COLO829 (cell line): ENCODE data around the gene VAMP7.
"Not testable (repeated sequence)": the region's sequence is repeated elsewhere in the genome, so short reads cannot be mapped to it uniquely, and the experiment has no call there.

Experiments
- DNase-seq: peaks from one replicate; pipeline ENCODE4 v3.0.0; 2012; ENCODE audit warnings: low spot score

The VAMP7 gene

DNA sequence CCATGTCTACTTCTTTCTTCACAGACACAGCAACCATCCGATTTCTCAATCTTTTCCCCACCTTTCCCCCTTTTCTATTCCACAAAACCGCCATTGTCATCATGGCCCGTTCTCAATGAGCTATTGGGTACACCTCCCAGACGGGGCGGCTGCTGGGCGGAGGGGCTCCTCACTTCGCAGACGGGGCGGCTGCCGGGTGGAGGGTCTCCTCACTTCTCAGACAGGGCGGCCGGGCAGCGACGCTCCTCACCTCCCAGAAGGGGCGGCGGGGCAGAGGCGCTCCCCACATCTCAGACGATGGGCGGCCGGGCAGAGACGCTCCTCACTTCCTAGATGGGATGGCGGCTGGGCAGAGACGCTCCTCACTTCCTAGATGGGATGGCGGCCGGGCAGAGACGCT, 26.5 kb downstream of the VAMP7 start:
- not testable (repeated sequence) for DNase-seq

DNA sequence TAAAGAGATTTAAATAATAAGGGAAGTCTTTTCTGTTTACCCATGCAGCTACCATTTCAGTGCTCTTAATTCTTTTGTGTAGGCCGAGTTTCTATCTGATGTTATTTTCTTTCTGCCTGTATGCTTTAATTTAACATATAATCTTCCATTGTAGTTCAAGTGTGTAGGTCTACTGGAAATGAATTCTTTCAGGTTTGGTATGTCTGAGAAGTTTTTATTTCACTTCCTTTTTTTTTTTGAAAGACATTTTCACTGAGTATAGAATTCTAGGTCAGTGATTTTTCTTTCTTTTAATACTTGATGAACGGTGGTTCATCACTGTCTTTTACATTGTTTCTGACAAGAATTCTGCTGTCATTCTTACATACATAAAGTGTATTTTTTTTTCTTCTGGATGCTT, 42.1 kb downstream of the VAMP7 start:
- DNase-seq, result no peak

DNA sequence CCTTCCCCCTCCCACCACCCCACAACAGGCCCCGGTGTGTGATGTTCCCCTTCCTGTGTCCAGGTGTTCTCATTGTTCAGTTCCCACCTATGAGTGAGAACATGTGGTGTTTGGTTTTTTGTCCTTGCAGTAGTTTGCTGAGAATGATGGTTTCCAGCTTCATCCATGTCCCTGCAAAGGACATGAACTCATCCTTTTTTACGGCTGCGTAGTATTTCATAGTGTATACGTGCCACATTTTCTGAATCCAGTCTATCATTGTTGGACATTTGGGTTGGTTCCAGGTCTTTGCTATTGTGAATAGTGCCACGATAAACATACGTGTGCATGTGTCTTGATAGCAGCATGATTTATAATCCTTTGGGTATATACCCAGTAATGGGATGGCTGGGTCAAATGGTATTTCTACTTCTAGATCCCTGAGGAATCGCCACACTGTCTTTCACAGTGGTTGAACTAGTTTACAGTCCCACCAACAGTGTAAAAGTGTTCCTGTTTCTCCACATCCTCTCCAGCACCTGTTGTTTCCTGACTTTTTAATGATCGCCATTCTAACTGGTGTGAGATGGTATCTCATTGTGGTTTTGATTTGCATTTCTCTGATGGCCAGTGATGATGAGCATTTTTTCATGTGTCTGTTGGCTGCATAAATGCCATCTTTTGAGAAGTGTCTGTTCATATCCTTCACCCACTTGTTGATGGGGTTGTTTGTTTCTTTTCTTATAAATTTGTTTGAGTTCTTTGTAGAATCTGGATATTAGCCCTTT, 49.9 kb downstream of the VAMP7 start:
- not testable (repeated sequence) for DNase-seq

DNA sequence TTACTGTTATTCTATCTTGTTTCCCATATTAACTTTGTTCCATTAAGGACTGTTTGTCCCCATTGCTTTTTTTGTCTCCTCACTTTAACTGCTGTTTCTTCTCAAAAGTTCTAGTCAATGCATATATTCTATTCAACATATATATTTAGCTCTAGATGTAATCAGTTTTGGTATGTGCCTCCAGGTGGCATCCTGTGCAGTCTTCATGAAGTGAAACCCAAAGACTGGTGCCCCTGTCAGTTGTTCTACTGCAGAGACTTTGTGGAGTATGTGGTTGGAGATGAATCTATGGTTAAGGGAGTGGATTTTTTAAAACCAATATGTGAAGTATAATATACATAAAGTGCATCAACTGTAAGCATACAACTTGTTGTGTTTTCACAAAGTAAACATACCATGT, 57.0 kb downstream of the VAMP7 start:
- no peak for DNase-seq

DNA sequence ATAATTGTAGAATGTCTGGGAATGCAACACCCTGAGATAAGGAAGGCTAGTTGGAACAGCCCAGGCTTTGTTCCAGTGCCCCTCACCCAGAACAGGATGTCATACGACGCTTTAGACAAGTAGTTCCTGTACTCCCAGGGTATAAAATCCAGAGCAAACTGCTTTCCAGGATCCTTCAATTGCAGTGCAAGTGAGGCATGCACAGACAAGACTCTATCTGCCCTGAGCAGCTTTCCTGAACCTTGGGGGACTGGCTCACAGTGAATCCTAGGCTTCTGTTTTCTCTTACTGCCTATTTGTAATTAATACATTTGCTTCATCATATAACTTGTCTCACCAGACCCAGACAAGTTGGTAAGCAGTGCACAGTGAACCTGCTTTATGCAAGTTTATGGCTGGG, 68.0 kb downstream of the VAMP7 start:
- peak; percentile 28 for DNase-seq

DNA sequence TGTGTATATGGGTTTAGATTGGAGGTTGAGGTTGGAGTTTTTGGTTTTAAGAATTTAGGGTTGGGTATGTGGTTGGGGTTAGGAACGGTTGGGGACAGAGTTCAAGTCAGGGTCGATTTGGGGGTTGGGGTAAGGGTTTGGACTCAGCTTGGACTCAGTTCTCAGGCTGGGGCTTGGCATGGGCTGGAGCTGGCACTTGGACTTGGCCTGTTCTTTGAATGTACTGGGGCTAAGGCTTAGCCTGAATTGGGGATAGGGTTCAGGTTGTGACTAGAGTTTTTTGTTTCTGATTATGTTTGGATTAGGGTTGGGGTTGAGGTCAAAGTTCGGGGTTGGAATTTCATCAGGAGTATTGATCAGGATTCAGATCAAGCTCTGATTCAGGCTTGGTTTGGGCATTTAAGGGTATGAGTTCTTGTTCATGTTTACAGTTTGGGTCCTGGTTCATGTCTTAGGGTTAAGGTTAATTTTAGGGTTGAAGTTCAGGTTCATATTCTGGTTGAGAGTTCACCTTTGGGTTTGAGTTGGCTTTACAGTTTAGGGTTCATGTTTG, 70.2 kb downstream of the VAMP7 start:
- no peak for DNase-seq

DNA sequence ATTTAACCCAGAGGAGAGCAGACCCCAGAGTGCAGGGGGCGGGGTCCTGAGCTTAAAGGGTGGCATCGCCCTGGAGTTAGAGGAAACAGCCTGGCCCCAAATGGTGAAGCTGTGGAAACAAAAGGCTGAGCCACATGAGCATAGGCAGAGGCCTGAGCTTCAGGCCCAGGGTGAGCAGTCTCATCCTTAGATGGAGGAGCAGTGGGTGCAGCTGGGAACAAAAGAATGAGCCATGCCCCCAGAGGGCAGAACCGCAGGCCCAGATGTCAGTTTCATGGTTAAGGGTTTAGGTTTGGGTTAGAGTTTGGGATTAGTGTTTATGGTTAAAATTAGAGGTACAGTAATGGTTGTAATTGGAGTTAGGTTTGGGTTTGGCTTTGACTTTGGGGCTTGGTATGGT, 71.9 kb downstream of the VAMP7 start:
- no peak for DNase-seq

DNA sequence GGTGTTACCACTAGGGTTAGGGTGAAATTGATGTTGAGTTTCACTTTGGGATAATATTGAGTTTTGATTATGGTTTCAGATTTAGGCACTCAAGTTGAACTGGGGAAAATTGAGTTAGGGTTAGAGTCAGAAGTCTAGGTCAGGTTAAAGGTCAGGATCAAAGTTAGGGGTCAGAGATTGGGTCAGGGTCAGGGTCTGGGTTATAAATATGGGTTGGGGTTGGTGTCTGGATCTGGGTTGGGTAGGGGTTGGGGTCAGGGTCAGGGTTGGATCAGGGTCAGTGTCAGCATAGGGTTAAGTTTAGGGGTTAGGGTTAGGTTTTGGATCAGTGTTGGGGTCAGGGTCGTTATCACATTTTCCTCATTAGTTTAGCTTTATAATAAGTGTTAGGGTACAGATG, 73.6 kb downstream of the VAMP7 start:
- DNase-seq, result no peak

DNA sequence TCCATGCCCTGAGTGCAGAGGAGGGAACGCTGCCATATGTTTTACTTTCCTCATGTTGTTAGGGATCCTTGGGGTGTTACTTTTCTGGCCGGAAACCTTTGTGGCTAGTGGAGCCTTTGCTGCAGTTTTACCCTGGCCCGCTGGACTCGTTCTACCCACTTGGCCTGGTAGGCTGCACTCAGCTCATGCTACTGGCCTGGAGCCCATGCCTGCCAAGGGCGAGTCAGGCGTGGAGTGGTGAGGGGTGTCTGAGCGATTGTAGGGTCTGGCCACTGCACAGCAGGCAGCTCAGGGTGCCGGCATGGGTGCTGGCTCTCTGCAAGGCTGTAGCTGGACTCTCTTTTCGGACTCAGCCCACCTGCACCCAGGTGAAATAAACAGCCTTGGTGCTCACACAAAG, 75.0 kb downstream of the VAMP7 start:
- no peak for DNase-seq

DNA sequence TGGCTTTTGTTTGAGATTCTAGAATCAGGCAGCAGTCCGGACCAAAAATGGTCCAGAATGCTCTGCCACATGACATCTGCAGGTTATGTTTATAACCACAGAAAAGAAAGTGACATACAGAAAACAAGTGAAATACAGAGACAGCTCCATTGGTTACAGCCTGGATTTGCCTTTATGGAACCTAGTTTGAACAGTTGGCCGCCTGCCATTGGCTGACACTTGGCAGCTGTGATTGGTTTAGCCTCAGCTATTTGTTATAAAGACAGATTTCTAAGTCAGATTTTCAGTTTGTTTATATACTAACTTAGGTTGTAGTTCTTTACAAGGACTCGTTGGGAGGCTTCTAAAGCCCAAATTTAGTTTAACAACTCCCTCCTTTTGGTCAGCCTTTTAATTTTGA, 75.5 kb downstream of the VAMP7 start:
- no peak for DNase-seq

DNA sequence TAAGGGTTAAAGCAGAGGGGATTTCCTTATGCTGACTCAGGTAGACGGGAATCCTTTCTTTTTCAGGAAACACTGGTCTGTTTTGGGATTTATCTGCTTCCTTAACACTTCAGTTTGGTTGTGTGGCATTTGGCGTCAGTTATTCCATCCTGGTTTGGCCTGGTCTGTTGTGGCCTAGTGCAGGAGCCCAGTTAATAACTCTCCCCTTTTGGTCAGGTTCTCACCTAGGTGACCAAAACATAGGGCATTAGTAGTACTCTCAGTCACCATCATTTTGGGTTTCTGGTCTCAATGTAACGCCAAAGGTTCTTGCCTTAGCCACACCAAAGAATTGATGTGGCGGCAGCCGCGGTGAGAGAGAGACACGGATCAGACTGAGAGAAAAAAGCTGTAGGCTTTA, 76.7 kb downstream of the VAMP7 start:
- DNase-seq, result no peak

DNA sequence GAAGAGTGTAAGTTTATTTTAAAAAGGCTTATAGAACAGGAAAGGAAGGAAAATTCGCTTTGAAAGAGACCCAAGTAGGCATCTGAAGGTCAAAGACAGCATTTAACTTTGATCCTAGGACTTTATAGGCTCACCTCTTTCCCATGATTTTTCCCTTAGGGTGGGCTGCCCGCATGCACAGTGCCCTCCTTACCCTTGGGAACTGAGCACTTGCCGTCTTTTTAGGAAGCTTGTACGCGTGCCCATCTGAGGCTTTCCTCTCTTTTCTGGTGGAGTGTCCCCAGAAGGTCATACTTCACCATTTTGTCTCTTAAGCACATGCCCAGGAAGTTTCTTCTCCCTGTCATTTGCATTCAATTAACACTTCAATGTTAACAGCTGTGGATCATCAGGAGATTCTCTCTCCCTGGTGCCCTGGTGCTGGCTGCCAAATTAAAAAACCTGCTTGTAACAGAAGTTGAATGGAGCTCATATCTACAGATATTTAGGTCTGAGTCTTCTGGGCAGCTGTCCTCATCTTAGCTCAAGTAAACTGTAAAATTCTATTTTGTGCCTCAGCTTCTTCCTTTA, 78.0 kb downstream of the VAMP7 start:
- no peak for DNase-seq

DNA sequence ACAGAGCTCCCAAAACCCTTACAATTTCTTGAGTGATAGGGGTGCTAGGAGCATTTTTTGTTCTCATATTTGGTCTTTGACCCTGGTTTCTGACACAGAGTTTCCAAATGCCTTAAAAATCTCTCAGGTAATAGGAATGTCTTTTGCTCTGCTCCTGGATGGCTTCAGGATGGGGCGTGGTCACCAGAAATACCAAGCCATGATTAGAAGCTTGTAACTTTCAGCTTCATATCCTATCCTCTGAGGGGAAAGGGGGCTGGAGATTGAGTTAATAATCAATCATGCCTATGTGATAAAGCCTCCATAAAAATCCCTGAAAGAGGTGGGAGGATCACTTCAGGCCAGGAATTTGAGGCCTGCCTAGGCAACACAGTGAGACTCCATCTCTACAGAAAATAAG, 81.8 kb downstream of the VAMP7 start:
- DNase-seq, result no peak

DNA sequence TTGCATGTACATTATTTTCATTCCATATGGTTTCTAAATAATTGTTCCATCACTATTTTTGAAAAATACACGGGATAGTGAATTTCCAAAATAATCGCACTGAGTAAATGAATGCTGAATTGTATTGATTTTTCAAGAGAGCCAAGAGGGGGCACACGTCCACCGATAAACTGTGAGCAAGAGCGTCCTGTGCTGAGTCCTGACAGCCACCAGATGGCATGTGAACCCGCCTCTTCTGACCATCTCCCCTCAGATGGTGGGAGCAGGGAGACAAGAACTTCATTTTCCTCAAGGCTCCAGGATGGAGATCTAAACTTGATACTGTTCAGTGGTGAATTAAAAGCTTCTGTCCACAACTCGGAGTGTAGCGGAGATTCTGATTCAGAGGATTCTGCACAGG, 85.7 kb downstream of the VAMP7 start:
- DNase-seq, result peak; percentile 16

DNA sequence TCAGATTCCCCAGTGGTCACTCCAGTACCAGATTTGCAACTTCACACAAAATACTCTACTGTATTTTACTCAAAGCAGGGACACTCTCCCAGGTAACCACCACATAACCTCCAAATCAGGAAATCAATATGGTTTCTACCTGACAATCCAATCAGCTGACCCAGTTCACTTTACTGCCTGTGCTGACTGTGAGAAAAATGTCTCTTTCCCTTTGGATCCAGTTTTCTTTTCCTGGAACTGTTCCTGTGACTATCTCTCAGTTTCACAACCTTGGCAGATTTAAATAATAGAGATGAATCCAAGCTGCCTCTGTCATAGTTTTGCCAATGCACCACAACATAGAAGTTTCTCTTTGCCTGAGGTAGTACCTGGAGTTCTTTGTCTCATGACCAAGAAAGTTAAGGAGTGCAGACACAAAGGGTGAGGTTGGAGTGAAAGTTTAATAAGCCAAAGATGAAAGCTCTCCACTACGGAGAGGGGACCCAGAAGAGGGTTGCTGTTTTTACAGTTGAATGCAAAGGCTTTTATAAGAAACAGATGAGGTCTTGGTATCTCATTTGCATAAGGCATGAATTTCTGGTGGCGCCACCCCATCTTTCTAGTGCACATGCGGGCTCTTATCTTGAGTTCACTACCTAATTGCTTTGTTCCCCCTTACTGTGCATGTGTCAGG, 86.6 kb downstream of the VAMP7 start:
- DNase-seq, result no peak

DNA sequence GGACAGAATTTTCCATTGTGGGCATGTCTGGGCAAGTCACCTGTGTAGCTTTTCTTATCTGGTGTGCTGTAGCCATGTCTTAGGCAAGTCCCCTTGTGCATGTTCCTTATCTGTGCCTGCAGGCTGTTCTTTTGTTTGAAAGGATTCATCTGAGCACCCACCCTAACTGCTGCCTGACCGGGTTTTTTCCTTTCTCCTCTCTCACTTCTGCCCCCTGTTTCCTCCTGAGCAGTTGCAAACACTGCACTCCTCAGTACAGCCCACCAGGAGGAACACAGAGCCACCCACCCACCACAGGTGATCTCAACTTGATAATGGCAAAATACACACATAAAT, 87.1 kb downstream of the VAMP7 start:
- no peak for DNase-seq

DNA sequence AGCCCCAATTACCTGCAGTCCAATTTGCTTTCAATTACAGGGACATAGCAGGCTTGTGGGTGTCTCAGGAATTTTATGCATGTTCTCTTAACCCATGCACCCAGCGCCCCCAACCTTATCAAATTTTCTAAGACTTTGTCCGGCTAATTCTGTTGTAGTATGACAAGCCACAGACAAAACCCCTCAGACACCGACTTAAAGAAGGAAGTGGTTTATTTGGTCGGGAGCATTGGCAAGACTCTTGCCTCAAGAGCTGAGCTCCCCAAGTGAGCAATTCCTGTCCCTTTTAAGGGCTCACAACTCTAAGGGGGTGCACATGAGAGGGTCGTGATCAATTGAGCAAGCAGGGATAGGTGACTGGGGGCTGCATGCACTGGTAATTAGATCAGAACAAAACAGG, 87.6 kb downstream of the VAMP7 start:
- no peak for DNase-seq

DNA sequence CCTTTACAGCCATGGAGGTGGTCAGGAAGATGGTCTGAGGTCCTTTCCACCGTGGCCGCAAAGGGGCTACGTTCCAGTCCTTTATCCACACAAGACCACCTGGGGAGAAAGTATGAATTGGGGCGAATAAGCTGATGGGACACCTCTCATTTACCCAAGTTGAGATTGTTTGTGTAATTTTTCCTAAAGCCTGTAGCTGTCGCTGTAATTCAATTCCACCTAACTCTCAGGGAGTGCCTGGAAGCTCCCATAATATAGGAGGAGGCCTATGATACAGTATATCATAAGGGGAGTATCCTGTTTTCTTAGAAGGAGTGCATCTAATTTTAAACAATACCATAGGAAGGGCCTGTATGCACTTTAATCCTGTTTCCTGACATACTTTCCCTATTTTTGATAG, 90.5 kb downstream of the VAMP7 start:
- DNase-seq, result not testable (repeated sequence)

DNA sequence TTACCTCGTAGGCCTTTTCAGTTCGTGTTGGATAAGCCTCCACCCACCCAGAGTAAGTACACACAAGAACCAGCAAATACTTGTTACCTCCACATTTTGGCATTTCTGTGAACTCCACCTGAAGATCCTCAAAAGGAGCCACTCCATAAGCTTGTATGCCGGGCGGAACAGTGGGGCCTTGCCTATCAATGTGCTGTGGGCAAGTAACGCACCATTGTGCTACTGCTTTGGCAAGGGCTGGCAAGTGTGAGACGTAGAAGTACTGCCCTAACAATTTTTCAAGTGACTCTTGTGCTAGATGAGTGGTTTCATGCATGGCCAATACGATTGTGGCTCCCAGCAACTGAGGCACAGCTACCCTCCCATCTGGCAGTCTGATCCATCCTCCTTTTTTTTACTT, 91.1 kb downstream of the VAMP7 start:
- not testable (repeated sequence) for DNase-seq

DNA sequence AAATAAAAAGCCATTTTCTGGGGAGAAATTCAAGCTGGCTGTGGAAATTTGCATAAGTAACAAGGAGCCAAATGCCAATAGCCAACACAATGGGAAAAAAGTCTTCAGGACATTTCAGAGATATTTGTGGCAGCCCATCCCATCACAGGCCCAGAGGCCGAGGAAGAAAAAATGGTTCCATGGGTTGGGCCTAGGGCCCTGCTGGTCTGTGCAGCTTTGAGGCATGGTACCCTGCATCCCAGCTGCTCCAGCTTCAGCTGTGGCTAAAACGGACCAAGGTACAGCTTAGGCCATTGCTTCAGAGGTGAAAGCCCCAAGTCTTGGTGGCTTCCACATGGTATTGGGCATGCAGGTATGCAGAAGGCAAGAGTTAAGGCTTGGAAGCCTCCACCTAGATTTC, 102.2 kb downstream of the VAMP7 start:
- DNase-seq, result no peak

DNA sequence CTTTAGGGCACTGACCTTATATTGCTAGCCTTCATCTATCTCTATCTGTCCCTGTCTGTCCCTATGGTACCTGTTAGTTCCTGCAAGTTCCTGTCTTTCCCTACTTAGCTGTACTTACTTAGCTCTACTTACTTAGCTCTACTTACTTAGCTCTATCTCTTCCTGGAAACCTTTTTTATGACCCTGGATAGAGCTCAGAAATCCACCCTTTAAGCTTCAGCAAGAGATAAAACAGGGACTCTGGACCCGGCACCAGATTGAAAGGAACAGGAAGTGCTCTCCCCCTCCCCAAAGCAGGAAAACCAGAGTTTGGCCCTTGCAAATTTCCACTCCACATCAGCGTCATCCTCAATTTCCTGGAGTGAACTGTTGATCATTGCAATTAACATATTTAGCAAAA, 104.1 kb downstream of the VAMP7 start:
- no peak for DNase-seq

DNA sequence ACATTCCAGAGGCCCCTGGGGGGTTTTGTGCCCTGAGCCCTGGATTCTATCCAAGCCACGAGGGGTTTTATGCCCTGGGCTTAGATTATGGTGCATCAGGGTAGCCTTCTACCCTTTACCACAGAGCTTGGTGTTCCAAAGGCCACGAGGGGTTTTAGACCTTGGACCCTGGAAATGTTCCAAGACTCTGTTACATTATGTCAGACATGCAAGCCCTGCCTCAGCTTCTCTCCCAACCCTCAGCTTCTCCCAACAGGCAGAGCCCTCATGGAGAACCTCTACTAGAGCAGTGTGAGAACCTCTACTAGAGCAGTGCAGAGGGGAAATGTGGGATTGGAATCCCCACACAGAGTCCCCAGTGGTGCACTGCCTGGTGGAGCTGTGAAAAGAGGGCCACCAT, 105.8 kb downstream of the VAMP7 start:
- not testable (repeated sequence) for DNase-seq

DNA sequence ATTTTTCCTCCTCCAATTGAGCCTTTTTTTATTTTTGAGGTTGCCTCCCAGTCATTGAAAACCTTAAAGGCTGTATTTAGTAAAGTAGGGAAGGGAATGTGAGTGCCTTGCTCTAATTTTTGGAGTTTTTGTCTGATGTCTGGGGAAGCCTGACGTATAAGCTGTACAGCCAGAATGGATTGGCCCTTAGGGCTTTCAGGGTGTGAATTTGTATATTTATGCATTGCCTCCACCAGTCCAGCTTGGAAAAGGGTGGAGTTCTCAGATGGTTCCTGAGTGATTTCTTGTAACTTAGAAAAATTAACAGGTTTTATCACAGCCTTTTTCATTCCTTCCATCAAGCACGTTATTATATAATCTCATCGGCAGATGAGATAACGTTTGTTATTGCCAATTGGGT, 107.7 kb downstream of the VAMP7 start:
- DNase-seq, result no peak
